NCI-H2196 (cell line): ENCODE data around the gene GPR180.

ENCODE experiments used
- DNase-seq: peaks from one replicate; lab custom pipeline; 2025; ENCODE audit not compliant: unreplicated experiment; lab: John Stamatoyannopoulos, UW

Gene GPR180

GRCh38 chr13:94640721-94641120 is 39.1 kb downstream of the GPR180 start:
- no peak for DNase-seq

- DNase-seq = peak; percentile 1
Measured at GRCh38 chr13:94641409-94641941, 39.8 kb downstream of the GPR180 start.

GRCh38 chr13:94646904-94647303 is 45.2 kb downstream of the GPR180 start:
- DNase-seq = no peak

GRCh38 chr13:94656176-94656575 is 54.5 kb downstream of the GPR180 start:
- DNase-seq = no peak

- no peak for DNase-seq
Measured at GRCh38 chr13:94656766-94657165, 55.1 kb downstream of the GPR180 start.

- DNase-seq = no peak
Measured at GRCh38 chr13:94657167-94657566, 55.5 kb downstream of the GPR180 start.

GRCh38 chr13:94658926-94659597 is 57.4 kb downstream of the GPR180 start:
- DNase-seq = no peak

GRCh38 chr13:94659598-94659946 is 57.9 kb downstream of the GPR180 start:
- no peak for DNase-seq

GRCh38 chr13:94660695-94661326 is 59.2 kb downstream of the GPR180 start:
- DNase-seq = no peak

- DNase-seq = no peak
Measured at GRCh38 chr13:94661406-94661805, 59.7 kb downstream of the GPR180 start.

GRCh38 chr13:94662274-94662945 is 60.8 kb downstream of the GPR180 start:
- no peak for DNase-seq

- no peak for DNase-seq
Measured at GRCh38 chr13:94664889-94665288, 63.2 kb downstream of the GPR180 start.

- DNase-seq = no peak
Measured at GRCh38 chr13:94666065-94666464, 64.4 kb downstream of the GPR180 start.

GRCh38 chr13:94667190-94667589 is 65.5 kb downstream of the GPR180 start:
- DNase-seq = no peak

GRCh38 chr13:94672400-94672799 is 70.7 kb downstream of the GPR180 start:
- DNase-seq = no peak

GRCh38 chr13:94673851-94674250 is 72.2 kb downstream of the GPR180 start:
- DNase-seq = no peak

- peak; percentile 33 for DNase-seq
Measured at GRCh38 chr13:94674609-94675348, 73.1 kb downstream of the GPR180 start.

- DNase-seq = no peak
Measured at GRCh38 chr13:94677799-94678198, 76.1 kb downstream of the GPR180 start.

GRCh38 chr13:94678845-94679244 is 77.2 kb downstream of the GPR180 start:
- no peak for DNase-seq

GRCh38 chr13:94679614-94680013 is 78.0 kb downstream of the GPR180 start:
- no peak for DNase-seq

- no peak for DNase-seq
Measured at GRCh38 chr13:94682229-94682628, 80.6 kb downstream of the GPR180 start.
